HEK293 (cell line): ENCODE data around the gene SLC9C2.
A peak's percentile ranks its signal among the peaks of the same experiment; 100 is the strongest.

ENCODE experiments used
- AEBP2 ChIP-seq: fragments of 450-650 bp; formaldehyde crosslinking; IDR thresholded peaks from 2 replicates; pipeline ENCODE4 v1.5.1; 2016; ENCODE audit warnings: missing biosample characterization, missing genetic modification characterization, borderline replicate concordance
- EGR2 ChIP-seq: fragments of 450-650 bp; formaldehyde crosslinking; IDR thresholded peaks from 2 replicates; pipeline ENCODE4 v1.5.1; 2016; ENCODE audit warnings: low read depth, missing biosample characterization, missing genetic modification characterization
- ELK4 ChIP-seq: IDR thresholded peaks from 2 replicates; pipeline ENCODE4 v1.6.1; 2011; ENCODE audit warnings: mild to moderate bottlenecking, low read depth, low read length, borderline replicate concordance
- GLI4 ChIP-seq: fragments of 450-650 bp; formaldehyde crosslinking; IDR thresholded peaks from 2 replicates; pipeline ENCODE4 v1.5.1; 2016; ENCODE audit warnings: missing biosample characterization, missing genetic modification characterization
- KLF16 ChIP-seq: fragments of 450-650 bp; formaldehyde crosslinking; IDR thresholded peaks from 2 replicates; pipeline ENCODE4 v1.5.1; 2017; ENCODE audit warnings: missing biosample characterization, missing genetic modification characterization
- KLF7 ChIP-seq: fragments of 450-650 bp; formaldehyde crosslinking; IDR thresholded peaks from 2 replicates; pipeline ENCODE4 v1.5.1; 2016; ENCODE audit warnings: missing biosample characterization, missing genetic modification characterization, borderline replicate concordance
- MZF1 ChIP-seq: fragments of 450-650 bp; formaldehyde crosslinking; IDR thresholded peaks from 2 replicates; pipeline ENCODE4 v1.5.1; 2017; ENCODE audit warnings: missing biosample characterization, missing genetic modification characterization, borderline replicate concordance
- PRDM4 ChIP-seq: fragments of 450-650 bp; formaldehyde crosslinking; IDR thresholded peaks from 2 replicates; pipeline ENCODE4 v1.5.1; 2017; ENCODE audit warnings: missing biosample characterization, missing genetic modification characterization
- RBAK ChIP-seq: fragments of 450-650 bp; formaldehyde crosslinking; IDR thresholded peaks from 2 replicates; pipeline ENCODE4 v1.5.1; 2016; ENCODE audit warnings: missing biosample characterization, missing genetic modification characterization
- SALL2 ChIP-seq: fragments of 450-650 bp; formaldehyde crosslinking; IDR thresholded peaks from 2 replicates; pipeline ENCODE4 v1.5.0; 2017; ENCODE audit warnings: missing biosample characterization, mild to moderate bottlenecking, missing genetic modification characterization, borderline replicate concordance
- SCRT2 ChIP-seq: fragments of 450-650 bp; formaldehyde crosslinking; IDR thresholded peaks from 2 replicates; pipeline ENCODE4 v1.5.1; 2016; ENCODE audit warnings: missing biosample characterization, missing genetic modification characterization
- SETDB1 ChIP-seq: IDR thresholded peaks from one replicate; pipeline ENCODE4 v1.6.1; 2017; ENCODE audit warnings: mild to moderate bottlenecking, low read length, moderate library complexity, mixed read lengths; ENCODE audit not compliant: insufficient read length
- ZBTB20 ChIP-seq: fragments of 450-650 bp; formaldehyde crosslinking; IDR thresholded peaks from 2 replicates; pipeline ENCODE4 v1.5.1; 2016; ENCODE audit warnings: missing biosample characterization, missing genetic modification characterization
- ZFP37 ChIP-seq: fragments of 450-650 bp; formaldehyde crosslinking; IDR thresholded peaks from 2 replicates; pipeline ENCODE4 v1.5.1; 2016; ENCODE audit warnings: missing biosample characterization, missing genetic modification characterization
- ZNF19 ChIP-seq: fragments of 450-650 bp; formaldehyde crosslinking; IDR thresholded peaks from 2 replicates; pipeline ENCODE4; 2016; ENCODE audit warnings: missing biosample characterization, missing genetic modification characterization, low read depth
- ZNF2 ChIP-seq: fragments of 450-650 bp; formaldehyde crosslinking; IDR thresholded peaks from 2 replicates; pipeline ENCODE4 v1.5.1; 2016; ENCODE audit warnings: missing biosample characterization, missing genetic modification characterization
- ZNF202 ChIP-seq: fragments of 450-650 bp; formaldehyde crosslinking; IDR thresholded peaks from 2 replicates; pipeline ENCODE4 v1.5.1; 2016; ENCODE audit warnings: missing biosample characterization, missing genetic modification characterization, borderline replicate concordance
- ZNF23 ChIP-seq: fragments of 450-650 bp; formaldehyde crosslinking; IDR thresholded peaks from 2 replicates; pipeline ENCODE4 v1.5.1; 2016; ENCODE audit warnings: missing biosample characterization, missing genetic modification characterization, borderline replicate concordance
- ZNF24 ChIP-seq: fragments of 450-650 bp; formaldehyde crosslinking; IDR thresholded peaks from 2 replicates; pipeline ENCODE4 v1.5.1; 2016; ENCODE audit warnings: missing biosample characterization, missing genetic modification characterization
- ZNF324 ChIP-seq: fragments of 450-650 bp; formaldehyde crosslinking; IDR thresholded peaks from 2 replicates; pipeline ENCODE4 v1.5.1; 2016; ENCODE audit warnings: missing biosample characterization, missing genetic modification characterization
- ZNF366 ChIP-seq: fragments of 450-650 bp; formaldehyde crosslinking; conservative IDR thresholded peaks from 2 replicates; pipeline ENCODE4 v1.5.1; 2016; ENCODE audit warnings: missing biosample characterization, missing genetic modification characterization
- ZNF404 ChIP-seq: fragments of 450-650 bp; formaldehyde crosslinking; IDR thresholded peaks from 2 replicates; pipeline ENCODE4 v1.5.1; 2017; ENCODE audit warnings: missing biosample characterization, missing genetic modification characterization
- ZNF433 ChIP-seq: fragments of 450-650 bp; formaldehyde crosslinking; IDR thresholded peaks from 2 replicates; pipeline ENCODE4 v1.5.1; 2016; ENCODE audit warnings: missing biosample characterization, missing genetic modification characterization, low read depth
- ZNF561 ChIP-seq: fragments of 450-650 bp; IDR thresholded peaks from 2 replicates; pipeline ENCODE4 v1.5.1; 2018; ENCODE audit warnings: missing biosample characterization, missing genetic modification characterization, borderline replicate concordance
- ZNF585B ChIP-seq: fragments of 450-650 bp; formaldehyde crosslinking; IDR thresholded peaks from 2 replicates; pipeline ENCODE4 v1.5.1; 2016; ENCODE audit warnings: missing biosample characterization, missing genetic modification characterization
- ZNF677 ChIP-seq: fragments of 450-650 bp; IDR thresholded peaks from 2 replicates; pipeline ENCODE4 v1.5.0; 2018; ENCODE audit warnings: missing biosample characterization, mild to moderate bottlenecking, missing genetic modification characterization, moderate library complexity
- TF ChIP-seq, protein P1 (sequence below): fragments of 450-650 bp; formaldehyde crosslinking; optimal IDR thresholded peaks from 2 replicates; pipeline ENCODE3; 2016; ENCODE audit warnings: missing biosample characterization, mild to moderate bottlenecking, missing genetic modification characterization
- TF ChIP-seq, protein P2 (sequence below): fragments of 450-650 bp; formaldehyde crosslinking; IDR thresholded peaks from 2 replicates; pipeline ENCODE4 v1.5.0; 2017; ENCODE audit warnings: missing biosample characterization, missing genetic modification characterization, borderline replicate concordance
- TF ChIP-seq, protein P3 (sequence below): fragments of 450-650 bp; formaldehyde crosslinking; IDR thresholded peaks from 2 replicates; pipeline ENCODE4 v1.5.1; 2016; ENCODE audit warnings: missing biosample characterization, missing genetic modification characterization

Gene SLC9C2

GRCh38 chr1:173507205-173507846 is 95.5 kb downstream of the SLC9C2 start (continued):
- TF ChIP-seq SALL2 (tag by site-specific recombination): no peak
- TF ChIP-seq GLI4 (tag by site-specific recombination): no peak
- no peak; the same call in 1 of the 2 replicates for TF ChIP-seq KLF7 (tag by site-specific recombination)
- no peak for TF ChIP-seq ZNF19
- TF ChIP-seq ZNF561 (tag by site-specific recombination): no peak
- 0 out of 2 replicates have a peak, but pooled peaks have one; percentile 49 for TF ChIP-seq ZNF324 (tag by site-specific recombination)
- peak; percentile 92 for TF ChIP-seq ZFP37 (tag by site-specific recombination)
- no peak for TF ChIP-seq KLF16 (tag by site-specific recombination)
- no peak for TF ChIP-seq ZNF202 (tag by site-specific recombination)
- TF ChIP-seq, protein P1, sequence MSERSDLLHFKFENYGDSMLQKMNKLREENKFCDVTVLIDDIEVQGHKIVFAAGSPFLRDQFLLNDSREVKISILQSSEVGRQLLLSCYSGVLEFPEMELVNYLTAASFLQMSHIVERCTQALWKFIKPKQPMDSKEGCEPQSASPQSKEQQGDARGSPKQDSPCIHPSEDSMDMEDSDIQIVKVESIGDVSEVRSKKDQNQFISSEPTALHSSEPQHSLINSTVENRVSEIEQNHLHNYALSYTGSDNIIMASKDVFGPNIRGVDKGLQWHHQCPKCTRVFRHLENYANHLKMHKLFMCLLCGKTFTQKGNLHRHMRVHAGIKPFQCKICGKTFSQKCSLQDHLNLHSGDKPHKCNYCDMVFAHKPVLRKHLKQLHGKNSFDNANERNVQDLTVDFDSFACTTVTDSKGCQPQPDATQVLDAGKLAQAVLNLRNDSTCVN: no peak
- no peak for TF ChIP-seq RBAK
- TF ChIP-seq, protein P2, sequence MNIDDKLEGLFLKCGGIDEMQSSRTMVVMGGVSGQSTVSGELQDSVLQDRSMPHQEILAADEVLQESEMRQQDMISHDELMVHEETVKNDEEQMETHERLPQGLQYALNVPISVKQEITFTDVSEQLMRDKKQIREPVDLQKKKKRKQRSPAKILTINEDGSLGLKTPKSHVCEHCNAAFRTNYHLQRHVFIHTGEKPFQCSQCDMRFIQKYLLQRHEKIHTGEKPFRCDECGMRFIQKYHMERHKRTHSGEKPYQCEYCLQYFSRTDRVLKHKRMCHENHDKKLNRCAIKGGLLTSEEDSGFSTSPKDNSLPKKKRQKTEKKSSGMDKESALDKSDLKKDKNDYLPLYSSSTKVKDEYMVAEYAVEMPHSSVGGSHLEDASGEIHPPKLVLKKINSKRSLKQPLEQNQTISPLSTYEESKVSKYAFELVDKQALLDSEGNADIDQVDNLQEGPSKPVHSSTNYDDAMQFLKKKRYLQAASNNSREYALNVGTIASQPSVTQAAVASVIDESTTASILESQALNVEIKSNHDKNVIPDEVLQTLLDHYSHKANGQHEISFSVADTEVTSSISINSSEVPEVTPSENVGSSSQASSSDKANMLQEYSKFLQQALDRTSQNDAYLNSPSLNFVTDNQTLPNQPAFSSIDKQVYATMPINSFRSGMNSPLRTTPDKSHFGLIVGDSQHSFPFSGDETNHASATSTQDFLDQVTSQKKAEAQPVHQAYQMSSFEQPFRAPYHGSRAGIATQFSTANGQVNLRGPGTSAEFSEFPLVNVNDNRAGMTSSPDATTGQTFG: no peak
- peak; percentile 50; the same call in 1 of the 2 replicates for TF ChIP-seq EGR2
- TF ChIP-seq, protein P3, sequence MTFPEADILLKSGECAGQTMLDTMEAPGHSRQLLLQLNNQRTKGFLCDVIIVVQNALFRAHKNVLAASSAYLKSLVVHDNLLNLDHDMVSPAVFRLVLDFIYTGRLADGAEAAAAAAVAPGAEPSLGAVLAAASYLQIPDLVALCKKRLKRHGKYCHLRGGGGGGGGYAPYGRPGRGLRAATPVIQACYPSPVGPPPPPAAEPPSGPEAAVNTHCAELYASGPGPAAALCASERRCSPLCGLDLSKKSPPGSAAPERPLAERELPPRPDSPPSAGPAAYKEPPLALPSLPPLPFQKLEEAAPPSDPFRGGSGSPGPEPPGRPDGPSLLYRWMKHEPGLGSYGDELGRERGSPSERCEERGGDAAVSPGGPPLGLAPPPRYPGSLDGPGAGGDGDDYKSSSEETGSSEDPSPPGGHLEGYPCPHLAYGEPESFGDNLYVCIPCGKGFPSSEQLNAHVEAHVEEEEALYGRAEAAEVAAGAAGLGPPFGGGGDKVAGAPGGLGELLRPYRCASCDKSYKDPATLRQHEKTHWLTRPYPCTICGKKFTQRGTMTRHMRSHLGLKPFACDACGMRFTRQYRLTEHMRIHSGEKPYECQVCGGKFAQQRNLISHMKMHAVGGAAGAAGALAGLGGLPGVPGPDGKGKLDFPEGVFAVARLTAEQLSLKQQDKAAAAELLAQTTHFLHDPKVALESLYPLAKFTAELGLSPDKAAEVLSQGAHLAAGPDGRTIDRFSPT (tag by site-specific recombination): peak; percentile 88
- no peak for TF ChIP-seq AEBP2 (tag by site-specific recombination)
- no peak for TF ChIP-seq ZNF585B
- TF ChIP-seq SCRT2 (tag by site-specific recombination): peak; percentile 80
- TF ChIP-seq MZF1 (tag by site-specific recombination): no peak
- TF ChIP-seq ZNF2 (tag by site-specific recombination): peak; percentile 63; the same call in 1 of the 2 replicates
- no peak for TF ChIP-seq ZNF404 (tag by site-specific recombination)
- TF ChIP-seq ELK4: no peak
- TF ChIP-seq ZNF433 (tag by site-specific recombination): no peak
- no peak for TF ChIP-seq PRDM4 (tag by site-specific recombination)
- no peak for TF ChIP-seq SETDB1
- peak; percentile 89; the same call in 1 of the 2 replicates for TF ChIP-seq ZNF24
- TF ChIP-seq ZNF23 (tag by site-specific recombination): no peak
- peak; percentile 26; the same call in 1 of the 2 replicates for TF ChIP-seq ZBTB20 (tag by site-specific recombination)
- no peak for TF ChIP-seq ZNF677 (tag by site-specific recombination)
- peak; percentile 96 for TF ChIP-seq ZNF366
